Trophoblast cell (in vitro differentiated cells and primary cell): ENCODE data around the gene MKLN1.

Experiments used
- DNase-seq, 2 donors: peaks; one replicate each; pipeline ENCODE4 v3.0.0-alpha.2; 2016
- H2AFZ ChIP-seq: 2 replicates; pipeline ENCODE4 v1.6.1; 2013; ENCODE audit warnings: low read length, moderate library complexity, mild to moderate bottlenecking; ENCODE audit not compliant: insufficient read depth, poor library complexity
- H2AK5ac ChIP-seq: 2 replicates; pipeline ENCODE4 v1.6.1; 2013; ENCODE audit warnings: mild to moderate bottlenecking, low read length
- H2BK120ac ChIP-seq: 2 replicates; pipeline ENCODE4 v1.6.1; 2013; ENCODE audit warnings: low read length, mild to moderate bottlenecking, moderate library complexity; ENCODE audit not compliant: insufficient read depth, poor library complexity
- H2BK12ac ChIP-seq: 2 replicates; pipeline ENCODE4 v1.6.1; 2013; ENCODE audit warnings: mild to moderate bottlenecking, low read length, moderate library complexity
- H2BK5ac ChIP-seq: 2 replicates; pipeline ENCODE4 v1.6.1; 2013; ENCODE audit warnings: low read length, low read depth, moderate library complexity, mild to moderate bottlenecking; ENCODE audit not compliant: poor library complexity
- H3K14ac ChIP-seq: 2 replicates; pipeline ENCODE4 v1.6.1; 2013; ENCODE audit warnings: mild to moderate bottlenecking, low read length
- H3K18ac ChIP-seq: 2 replicates; pipeline ENCODE4 v1.6.1; 2013; ENCODE audit warnings: mild to moderate bottlenecking, low read length
- H3K23ac ChIP-seq: 2 replicates; pipeline ENCODE4 v1.6.1; 2013; ENCODE audit warnings: low read length
- H3K27ac ChIP-seq: 2 replicates; pipeline ENCODE4 v1.5.1; 2013; ENCODE audit warnings: low read depth, mild to moderate bottlenecking, inconsistent platforms, low read length, moderate library complexity
- H3K27me3 ChIP-seq: 2 replicates; pipeline ENCODE4 v1.6.1; 2013; ENCODE audit warnings: inconsistent platforms, mild to moderate bottlenecking, low read length, moderate library complexity; ENCODE audit not compliant: insufficient read depth
- H3K36me3 ChIP-seq, 2 experiments: 1 replicate in 1 of 2; 2 replicates in 1 of 2; pipeline ENCODE4 v1.6.1; 2013; ENCODE audit warnings: low read length in 2 of 2, mild to moderate bottlenecking in 2 of 2, moderate library complexity in 1 of 2; ENCODE audit not compliant: insufficient read depth in 2 of 2, control insufficient read depth in 1 of 2
- H3K4ac ChIP-seq: 2 replicates; pipeline ENCODE4 v1.6.1; 2013; ENCODE audit warnings: low read depth, mild to moderate bottlenecking, low read length, moderate library complexity
- H3K4me1 ChIP-seq, 2 experiments: 1 replicate in 1 of 2; 2 replicates in 1 of 2; pipeline ENCODE4 v1.6.1; 2013; ENCODE audit warnings: low read length in 2 of 2, mild to moderate bottlenecking in 2 of 2, moderate library complexity in 1 of 2; ENCODE audit not compliant: insufficient read depth in 2 of 2, control insufficient read depth in 1 of 2
- H3K4me2 ChIP-seq: 2 replicates; pipeline ENCODE4 v1.6.1; 2013; ENCODE audit warnings: inconsistent platforms, mild to moderate bottlenecking, low read length, moderate library complexity
- H3K4me3 ChIP-seq: 2 replicates; pipeline ENCODE4 v1.5.1; 2013; ENCODE audit warnings: mild to moderate bottlenecking, low read depth, low read length, inconsistent platforms
- H3K79me1 ChIP-seq: one replicate; pipeline ENCODE4 v1.6.1; 2013; ENCODE audit warnings: low read length
- H3K79me2 ChIP-seq: 2 replicates; pipeline ENCODE4 v1.6.1; 2013; ENCODE audit warnings: low read length, mild to moderate bottlenecking; ENCODE audit not compliant: control insufficient read depth, insufficient read depth, poor library complexity
- H3K9ac ChIP-seq: 2 replicates; pipeline ENCODE4 v1.6.1; 2013; ENCODE audit warnings: mild to moderate bottlenecking, low read length
- H3K9me3 ChIP-seq: 2 replicates; pipeline ENCODE4 v1.6.1; 2013; ENCODE audit warnings: low read depth, mild to moderate bottlenecking, control low read depth, inconsistent platforms, low read length; ENCODE audit not compliant: insufficient read depth
- H4K12ac ChIP-seq: 2 replicates; pipeline ENCODE4 v1.6.1; 2013; ENCODE audit warnings: low read depth, mild to moderate bottlenecking, low read length, moderate library complexity
- H4K8ac ChIP-seq: 2 replicates; pipeline ENCODE4 v1.6.1; 2013; ENCODE audit warnings: low read depth, mild to moderate bottlenecking, low read length, moderate library complexity
- H4K91ac ChIP-seq: one replicate; pipeline ENCODE4 v1.6.1; 2013; ENCODE audit warnings: low read depth, mild to moderate bottlenecking, low read length, moderate library complexity
- WGBS: extraction: QIAGEN DNeasy Blood & Tissue Kit; methylation state at CpG from one replicate; pipeline ENCODE4 v1.1.7; 2013; ENCODE audit warnings: missing lambda C conversion rate; ENCODE audit not compliant: insufficient read length, insufficient coverage; ENCODE audit errors: extremely low coverage; 5-methylcytosine and 5-hydroxymethylcytosine counted together

The MKLN1 gene

GRCh38 chr7:131540491-131541162 lies 213.0 kb downstream of the MKLN1 start:
- Histone ChIP-seq H3K23ac (no peak overlapping the region), H4K91ac (peak overlapping the region; percentile 20), H2BK120ac (no peak overlapping the region), H3K36me3 (peaks cover 0 to 3% of the 10 kb centered on the region in 2 experiments), H3K14ac (no peak overlapping the region), H3K4me3 (no peak overlapping the region), H3K27ac (peak overlapping the region; percentile 16), H4K8ac (no peak overlapping the region), H3K27me3 (no peaks in the 10 kb centered on the region), H2BK12ac (no peak overlapping the region), H3K4me1 (peaks cover 31 to 44% of the 10 kb centered on the region in 2 experiments), H3K79me1 (peaks cover 9% of the 10 kb centered on the region), H2BK5ac (no peak overlapping the region), H3K4me2 (no peak overlapping the region), H2AK5ac (no peak overlapping the region), H4K12ac (no peak overlapping the region), H3K4ac (peak overlapping the region; percentile 27), H3K18ac (no peak overlapping the region), H3K9me3 (peaks cover 2% of the 10 kb centered on the region), H2AFZ (no peak overlapping the region), H3K79me2 (peaks cover 4% of the 10 kb centered on the region), H3K9ac (no peak overlapping the region)
- DNase-seq, result no peak
- no CpG with 5 or more reads among the region's 18 CpGs for WGBS

GRCh38 chr7:131543298-131543697 lies 215.6 kb downstream of the MKLN1 start:
- Histone ChIP-seq H3K23ac (no peak overlapping the region), H3K18ac (no peak overlapping the region), H3K4me2 (no peak overlapping the region), H2AFZ (no peak overlapping the region), H2AK5ac (no peak overlapping the region), H3K4ac (peak overlapping the region; percentile 11), H3K27me3 (no peaks in the 10 kb centered on the region), H3K27ac (no peak overlapping the region), H3K4me3 (no peak overlapping the region), H2BK5ac (no peak overlapping the region), H3K79me1 (peaks cover 9% of the 10 kb centered on the region), H2BK120ac (no peak overlapping the region), H4K91ac (no peak overlapping the region), H2BK12ac (no peak overlapping the region), H4K8ac (no peak overlapping the region), H4K12ac (no peak overlapping the region), H3K79me2 (peaks cover 4% of the 10 kb centered on the region), H3K36me3 (peaks cover 0 to 2% of the 10 kb centered on the region in 2 experiments), H3K9me3 (peaks cover 2% of the 10 kb centered on the region), H3K9ac (no peak overlapping the region), H3K4me1 (peaks cover 27 to 41% of the 10 kb centered on the region in 2 experiments), H3K14ac (no peak overlapping the region)
- no peak for DNase-seq
- WGBS, result no CpG with 5 or more reads among the region's 5 CpGs

- H3K4me2 ChIP-seq, result no peak overlapping the region
- H3K4ac ChIP-seq, result peak overlapping the region; percentile 30
- H3K9me3 ChIP-seq, result peaks cover 2% of the 10 kb centered on the region
- no peak for DNase-seq
- peaks cover 3% of the 10 kb centered on the region for H3K79me1 ChIP-seq
- H3K4me3 ChIP-seq, result no peak overlapping the region
- H3K18ac ChIP-seq, result peak overlapping the region; percentile 18
- peak overlapping the region; percentile 1 for H4K91ac ChIP-seq
- no peaks in the 10 kb centered on the region for H3K27me3 ChIP-seq
- H3K79me2 ChIP-seq, result no peaks in the 10 kb centered on the region
- no peak overlapping the region for H3K27ac ChIP-seq
- H3K4me1 ChIP-seq, result peaks cover 20 to 34% of the 10 kb centered on the region in 2 experiments
- H2BK5ac ChIP-seq, result no peak overlapping the region
- H2BK120ac ChIP-seq, result no peak overlapping the region
- no peak overlapping the region for H2AFZ ChIP-seq
- H3K23ac ChIP-seq, result no peak overlapping the region
- no peak overlapping the region for H3K14ac ChIP-seq
- WGBS, result no CpG with 5 or more reads among the region's 3 CpGs
- no peak overlapping the region for H4K12ac ChIP-seq
- no peak overlapping the region for H3K9ac ChIP-seq
- H2BK12ac ChIP-seq, result no peak overlapping the region
- no peak overlapping the region for H4K8ac ChIP-seq
- H2AK5ac ChIP-seq, result no peak overlapping the region
- H3K36me3 ChIP-seq, result peaks cover 0 to 2% of the 10 kb centered on the region in 2 experiments
Measured at GRCh38 chr7:131544021-131544420, 216.3 kb downstream of the MKLN1 start.

- H4K12ac ChIP-seq, result no peak overlapping the region
- H3K4me1 ChIP-seq, result peaks cover 17 to 31% of the 10 kb centered on the region in 2 experiments
- H4K91ac ChIP-seq, result peak overlapping the region; percentile 1
- no peak overlapping the region for H3K18ac ChIP-seq
- peak overlapping the region; percentile 7 for H3K27ac ChIP-seq
- H2BK12ac ChIP-seq, result no peak overlapping the region
- no peak overlapping the region for H3K9ac ChIP-seq
- H3K79me2 ChIP-seq, result no peaks in the 10 kb centered on the region
- H4K8ac ChIP-seq, result no peak overlapping the region
- no peak overlapping the region for H2AK5ac ChIP-seq
- H2BK120ac ChIP-seq, result no peak overlapping the region
- H3K79me1 ChIP-seq, result peaks cover 3% of the 10 kb centered on the region
- peaks cover 4 to 7% of the 10 kb centered on the region in 2 experiments for H3K36me3 ChIP-seq
- no peak overlapping the region for H3K14ac ChIP-seq
- DNase-seq, result no peak
- no peak overlapping the region for H2AFZ ChIP-seq
- no peak overlapping the region for H3K23ac ChIP-seq
- H3K27me3 ChIP-seq, result no peaks in the 10 kb centered on the region
- H3K4me3 ChIP-seq, result no peak overlapping the region
- no peak overlapping the region for H2BK5ac ChIP-seq
- no peak overlapping the region for H3K4ac ChIP-seq
- no CpG with 5 or more reads among the region's 16 CpGs for WGBS
- peaks cover 2% of the 10 kb centered on the region for H3K9me3 ChIP-seq
- no peak overlapping the region for H3K4me2 ChIP-seq
Measured at GRCh38 chr7:131544449-131545301, 217.0 kb downstream of the MKLN1 start.
